Measurements from ENCODE around the gene C2orf80. TPM values are rescaled to one million over a fixed set of nuclear protein-coding genes. Genes with fewer than 3 reads are reported as not detected.

C2orf80 gene
- total and polyA plus RNA-seq, 9 of the 15 experiments (the other 6 are each of a cell fraction or from before 2014, with no cell fraction given): not detected

GRCh38 chr2:208189069-208189809 lies 591 bp downstream of the C2orf80 start:
- in situ Hi-C loops (cut with MboI): no loop called here
- Histone ChIP-seq H3K4me1 (replicated peaks in 1 of 2; ENCODE audit: control insufficient read depth in 2 of 2, insufficient read depth in 2 of 2, low read length in 2 of 2) (no peaks in the 10 kb centered on the region), H3K9ac (ENCODE audit: insufficient read depth in 1 of 2, low read depth in 2 of 2, low read length in 2 of 2) (no peak overlapping the region), H3K4me2 (ENCODE audit: insufficient read depth, low read length) (no peak overlapping the region), H3K79me2 (ENCODE audit: control insufficient read depth, insufficient read depth, low read length) (no peaks in the 10 kb centered on the region), H3K36me3 (ENCODE audit: control insufficient read depth, insufficient read depth, low read length) (no peaks in the 10 kb centered on the region), H2AFZ (ENCODE audit: low read depth, low read length) (no peak overlapping the region), H3K27me3 (ENCODE audit: control insufficient read depth in 2 of 2, insufficient read depth in 2 of 2, low read length in 2 of 2) (no peaks in the 10 kb centered on the region), H3K4me3 (no peak overlapping the region), H3K9me1 (ENCODE audit: control insufficient read depth, insufficient read depth, low read length) (no peaks in the 10 kb centered on the region), H3K27ac (ENCODE audit: extremely low read depth, low read depth, low read length) (no peak overlapping the region), H3K9me3 (replicated peaks; ENCODE audit: control insufficient read depth, insufficient read depth, low read depth, low read length) (no peaks in the 10 kb centered on the region), H4K20me1 (replicated peaks; ENCODE audit: control insufficient read depth, insufficient read depth, low read length) (no peaks in the 10 kb centered on the region)
- CTCF ChIA-PET (ENCODE audit: low intra/inter-chr PET ratio): no interaction called here
- FAIRE-seq: no peak
- BruUV-seq (replicated peaks): no TSS peak
- 22% methylated on average over 5 of the region's 5 CpGs for WGBS (ENCODE audit: insufficient coverage, low coverage, missing lambda C conversion rate)
- POLR2A ChIA-PET: no interaction called here
- no peak for TF ChIP-seq TEAD2 (tag; IDR thresholded peaks at IDR 0.05)
- no peak for DNase-seq (ENCODE audit: extremely low read depth in 1 of 4, low spot score in 3 of 4)
- intact Hi-C loops (cut with micrococcal nuclease): no loop called here
- no peak for ATAC-seq

- ChIA-PET POLR2A (interaction anchor here (0.6 to 1.0 kb wide), 2 partner anchors 14 to 27 kb away, joined by 3 read pairs; no protein-coding TSS in a partner anchor), CTCF (ENCODE audit: low intra/inter-chr PET ratio) (interaction anchor here (0.6 kb wide), 1 partner anchor 85 kb away, joined by 3 read pairs; no protein-coding TSS in a partner anchor)
- DNase-seq (ENCODE audit: extremely low read depth in 1 of 4, low spot score in 3 of 4) (no peak), FAIRE-seq (no peak), ATAC-seq (peak; percentile 50; the same call in 2 of the 3 replicates)
- no peak for TF ChIP-seq MIER1 (IDR thresholded peaks at IDR 0.05; ENCODE audit: low read depth)
- TF ChIP-seq SRF (CRISPR knock-in tag; IDR thresholded peaks at IDR 0.05): no peak
- TF ChIP-seq MED1 (CRISPR knock-in tag; IDR thresholded peaks at IDR 0.05; ENCODE audit: borderline replicate concordance): no peak
- TF ChIP-seq MBD2 (IDR thresholded peaks at IDR 0.05; ENCODE audit: borderline replicate concordance, low read depth): no peak
- no peak for TF ChIP-seq RERE (CRISPR knock-in tag; IDR thresholded peaks at IDR 0.05; ENCODE audit: borderline replicate concordance)
- no peak for TF ChIP-seq CBX5 (IDR thresholded peaks at IDR 0.05; ENCODE audit: borderline replicate concordance, low read depth)
- TF ChIP-seq MTA2 (IDR thresholded peaks at IDR 0.05; ENCODE audit: low read depth): no peak
- no peak overlapping the region for H3K4me2 ChIP-seq (ENCODE audit: insufficient read depth, low read length)
- intact Hi-C loops (cut with micrococcal nuclease) (no loop called here), in situ Hi-C loops (cut with MboI) (no loop called here)
- no peaks in the 10 kb centered on the region for H4K20me1 ChIP-seq (replicated peaks; ENCODE audit: control insufficient read depth, insufficient read depth, low read length)
- WGBS (ENCODE audit: insufficient coverage, low coverage, missing lambda C conversion rate): 4% methylated on average over 2 of the region's 2 CpGs
- H3K9ac ChIP-seq (ENCODE audit: insufficient read depth in 1 of 2, low read depth in 2 of 2, low read length in 2 of 2): no peak overlapping the region
- no peaks in the 10 kb centered on the region; a peak in 1 of 5 replicates for H3K4me1 ChIP-seq (replicated peaks in 1 of 2; ENCODE audit: control insufficient read depth in 2 of 2, insufficient read depth in 2 of 2, low read length in 2 of 2)
- H3K9me1 ChIP-seq (ENCODE audit: control insufficient read depth, insufficient read depth, low read length): no peaks in the 10 kb centered on the region
- no peaks in the 10 kb centered on the region for H3K79me2 ChIP-seq (ENCODE audit: control insufficient read depth, insufficient read depth, low read length)
- no peaks in the 10 kb centered on the region for H3K36me3 ChIP-seq (ENCODE audit: control insufficient read depth, insufficient read depth, low read length)
- no TSS peak for BruUV-seq (replicated peaks)
- no peaks in the 10 kb centered on the region for H3K27me3 ChIP-seq (ENCODE audit: control insufficient read depth in 2 of 2, insufficient read depth in 2 of 2, low read length in 2 of 2)
- H2AFZ ChIP-seq (ENCODE audit: low read depth, low read length): no peak overlapping the region
- H3K4me3 ChIP-seq: no peak overlapping the region
- no peaks in the 10 kb centered on the region for H3K9me3 ChIP-seq (replicated peaks; ENCODE audit: control insufficient read depth, insufficient read depth, low read depth, low read length)
- no peak overlapping the region for H3K27ac ChIP-seq (ENCODE audit: extremely low read depth, low read depth, low read length)
Measured at GRCh38 chr2:208186893-208187292, 2.9 kb downstream of the C2orf80 start.

Measured in K562 (cell line).